ENCODE data around the gene SELENOW.

GRCh38 chr19:47813995-47814328 lies 35.5 kb downstream of the SELENOW start:
- TF ChIP-seq L3MBTL2 (conservative IDR thresholded peaks at IDR 0.05) (no peak), SP1 (IDR thresholded peaks at IDR 0.05) (no peak)

Measured in HEK293T (cell line).